SK-N-SH treated with all-trans-retinoic acid at 6 μM for 48 hours (cell line): ENCODE data around the gene LEMD3.
"Not testable (repeated sequence)": the region's sequence is repeated elsewhere in the genome, so short reads cannot be mapped to it uniquely, and the experiment has no call there.

Experiments used
- ATAC-seq: fragments of 200-7000 bp; cut with Tn5 transposase; 3 replicates; pipeline ENCODE4 v1.9.1; 2020; ENCODE audit warnings: mild to moderate bottlenecking, moderate library complexity
- ARNTL ChIP-seq: fragments of 450-650 bp; formaldehyde crosslinking; IDR thresholded peaks from 2 replicates; pipeline ENCODE4 v1.5.0; 2020; ENCODE audit warnings: low read depth, mild to moderate bottlenecking, moderate library complexity, borderline replicate concordance
- BACH2 ChIP-seq: fragments of 250-450 bp; sonication (Bioruptor Pico); IDR thresholded peaks from 2 replicates; pipeline ENCODE4 v1.9.0; 2021; ENCODE audit warnings: mild to moderate bottlenecking, borderline replicate concordance
- CREB5 ChIP-seq: fragments of 250-450 bp; sonication (Bioruptor Pico); IDR thresholded peaks from 2 replicates; pipeline ENCODE4 v1.5.1; 2020; ENCODE audit warnings: low read depth, mild to moderate bottlenecking, moderate library complexity
- CSDC2 ChIP-seq: fragments of 250-450 bp; sonication (Bioruptor Pico); IDR thresholded peaks from 2 replicates; pipeline ENCODE4 v1.5.0; 2020; ENCODE audit warnings: mild to moderate bottlenecking, moderate library complexity
- CSRNP3 ChIP-seq: fragments of 250-450 bp; sonication (Bioruptor Pico); IDR thresholded peaks from 2 replicates; pipeline ENCODE4 v1.5.1; 2021; ENCODE audit warnings: mild to moderate bottlenecking, moderate library complexity
- GLIS3 ChIP-seq: fragments of 250-450 bp; sonication (Bioruptor Pico); IDR thresholded peaks from 2 replicates; pipeline ENCODE4 v1.5.0; 2020; ENCODE audit warnings: mild to moderate bottlenecking, moderate library complexity
- ISL1 ChIP-seq: fragments of 250-450 bp; sonication (Bioruptor Pico); IDR thresholded peaks from 2 replicates; pipeline ENCODE4 v2.1.2; 2022; ENCODE audit warnings: mild to moderate bottlenecking, moderate library complexity
- OSR1 ChIP-seq: fragments of 250-450 bp; sonication (Bioruptor Pico); IDR thresholded peaks from 2 replicates; pipeline ENCODE4 v1.8.0; 2022; ENCODE audit warnings: moderate library complexity, mild to moderate bottlenecking, inconsistent platforms
- PATZ1 ChIP-seq: fragments of 250-450 bp; sonication (Bioruptor Pico); IDR thresholded peaks from 2 replicates; pipeline ENCODE4 v1.8.0; 2020; ENCODE audit warnings: mild to moderate bottlenecking, moderate library complexity, borderline replicate concordance
- POU6F1 ChIP-seq: fragments of 250-450 bp; sonication (Bioruptor Pico); IDR thresholded peaks from 2 replicates; pipeline ENCODE4 v1.8.0; 2021; ENCODE audit warnings: low read depth, mild to moderate bottlenecking, moderate library complexity, borderline replicate concordance
- PPARA ChIP-seq: fragments of 250-450 bp; sonication (Bioruptor Pico); IDR thresholded peaks from 2 replicates; pipeline ENCODE4 v1.5.0; 2020; ENCODE audit warnings: mild to moderate bottlenecking, borderline replicate concordance
- RARB ChIP-seq: fragments of 250-450 bp; sonication (Bioruptor Pico); IDR thresholded peaks from 2 replicates; pipeline ENCODE4 v1.8.0; 2021; ENCODE audit warnings: mild to moderate bottlenecking, moderate library complexity
- SNAI2 ChIP-seq: fragments of 250-450 bp; sonication (Bioruptor Pico); IDR thresholded peaks from 2 replicates; pipeline ENCODE4 v1.5.0; 2020; ENCODE audit warnings: mild to moderate bottlenecking, moderate library complexity
- TCF4 ChIP-seq: fragments of 250-450 bp; sonication (Bioruptor Pico); IDR thresholded peaks from 2 replicates; pipeline ENCODE4 v1.8.0; 2021; ENCODE audit warnings: mild to moderate bottlenecking, moderate library complexity, borderline replicate concordance
- TOX ChIP-seq: fragments of 250-450 bp; sonication (Bioruptor Pico); IDR thresholded peaks from 2 replicates; pipeline ENCODE4 v1.8.0; 2021; ENCODE audit warnings: mild to moderate bottlenecking, moderate library complexity, borderline replicate concordance
- TSHZ2 ChIP-seq: fragments of 250-450 bp; sonication (Bioruptor Pico); IDR thresholded peaks from 2 replicates; pipeline ENCODE4 v1.5.0; 2020; ENCODE audit warnings: mild to moderate bottlenecking, moderate library complexity
- ZC3H10 ChIP-seq: fragments of 250-450 bp; sonication (Bioruptor Pico); IDR thresholded peaks from 2 replicates; pipeline ENCODE4 v1.5.1; 2021; ENCODE audit warnings: mild to moderate bottlenecking, moderate library complexity
- ZFP3 ChIP-seq: fragments of 250-450 bp; sonication (Bioruptor Pico); IDR thresholded peaks from 2 replicates; pipeline ENCODE4 v1.5.0; 2020; ENCODE audit warnings: mild to moderate bottlenecking, moderate library complexity
- ZFP30 ChIP-seq: fragments of 450-650 bp; formaldehyde crosslinking; IDR thresholded peaks from 2 replicates; pipeline ENCODE4 v1.5.0; 2022; ENCODE audit warnings: mild to moderate bottlenecking, moderate library complexity
- ZNF565 ChIP-seq: fragments of 450-650 bp; formaldehyde crosslinking; conservative IDR thresholded peaks from 2 replicates; pipeline ENCODE4 v1.5.0; 2020; ENCODE audit warnings: low read depth, mild to moderate bottlenecking, moderate library complexity
- ZNF70 ChIP-seq: fragments of 450-650 bp; formaldehyde crosslinking; IDR thresholded peaks from 2 replicates; pipeline ENCODE4 v1.5.0; 2020; ENCODE audit warnings: mild to moderate bottlenecking, moderate library complexity
- ZNF8 ChIP-seq: fragments of 450-650 bp; formaldehyde crosslinking; IDR thresholded peaks from 2 replicates; pipeline ENCODE4 v1.5.0; 2020; ENCODE audit warnings: mild to moderate bottlenecking, moderate library complexity

LEMD3 gene

GRCh38 chr12:65282840-65283239 lies 113.5 kb downstream of the LEMD3 start:
- TF ChIP-seq RARB (CRISPR knock-in tag): no peak
- no peak for TF ChIP-seq ZFP3 (CRISPR knock-in tag)
- no peak for TF ChIP-seq TCF4
- TF ChIP-seq ZNF8 (CRISPR knock-in tag): no peak
- no peak for TF ChIP-seq CSDC2
- TF ChIP-seq GLIS3 (CRISPR knock-in tag): no peak
- no peak for TF ChIP-seq PPARA (CRISPR knock-in tag)
- TF ChIP-seq ZNF70 (CRISPR knock-in tag): no peak
- no peak for TF ChIP-seq SNAI2
- TF ChIP-seq TOX (CRISPR knock-in tag): no peak
- no peak for TF ChIP-seq ZC3H10 (CRISPR knock-in tag)
- no peak for TF ChIP-seq CREB5 (CRISPR knock-in tag)
- no peak for TF ChIP-seq ARNTL (CRISPR knock-in tag)
- no peak for TF ChIP-seq ISL1 (CRISPR knock-in tag)
- no peak for TF ChIP-seq ZNF565 (CRISPR knock-in tag)
- TF ChIP-seq PATZ1 (CRISPR knock-in tag): no peak
- no peak for TF ChIP-seq TSHZ2 (CRISPR knock-in tag)
- ATAC-seq: no peak

- ATAC-seq: not testable (repeated sequence)
Observed at GRCh38 chr12:65285532-65285931, 116.1 kb downstream of the LEMD3 start.

- ATAC-seq: no peak
- TF ChIP-seq SNAI2 (no peak), CSDC2 (no peak), ZFP3 (CRISPR knock-in tag) (no peak), CREB5 (CRISPR knock-in tag) (no peak), ZFP30 (no peak), OSR1 (CRISPR knock-in tag) (no peak), TCF4 (no peak), ISL1 (CRISPR knock-in tag) (no peak), RARB (CRISPR knock-in tag) (no peak), ARNTL (CRISPR knock-in tag) (no peak), CSRNP3 (CRISPR knock-in tag) (no peak)
Observed at GRCh38 chr12:65287426-65287825, 118.0 kb downstream of the LEMD3 start.

GRCh38 chr12:65292241-65292640 lies 122.9 kb downstream of the LEMD3 start:
- TF ChIP-seq ZFP30 (no peak), OSR1 (CRISPR knock-in tag) (no peak), TOX (CRISPR knock-in tag) (no peak), GLIS3 (CRISPR knock-in tag) (no peak), CSDC2 (no peak), POU6F1 (CRISPR knock-in tag) (no peak), RARB (CRISPR knock-in tag) (no peak), ISL1 (CRISPR knock-in tag) (no peak), ZC3H10 (CRISPR knock-in tag) (no peak), ZNF565 (CRISPR knock-in tag) (no peak), PPARA (CRISPR knock-in tag) (no peak), BACH2 (CRISPR knock-in tag) (no peak), TCF4 (no peak), ZFP3 (CRISPR knock-in tag) (no peak)
- ATAC-seq: no peak
